Stomach (tissue), 19 donors: ENCODE data around the gene NINJ2. TPM values are rescaled to one million over a fixed set of nuclear protein-coding genes. Genes with fewer than 3 reads are reported as not detected.
"Not testable (repeated sequence)": the region's sequence is repeated elsewhere in the genome, so short reads cannot be mapped to it uniquely, and the experiment has no call there.

Experiments
- DNase-seq, 2 donors: peaks; one replicate each; pipeline versions ENCODE4 v3.0.0 to v3.0.0-alpha.2; 2013 to 2019
- H3K27ac ChIP-seq, 5 donors: fragments of 200-600 bp in 4 of 5; sonication (generic) in 4 of 5; one replicate each; pipeline ENCODE4 v1.5.1; 2013 to 2019; ENCODE audit warnings: mild to moderate bottlenecking in 1 of 5, moderate library complexity in 1 of 5
- H3K27me3 ChIP-seq, 3 donors: fragments of 200-600 bp; sonication (generic); one replicate each; pipeline ENCODE4 v1.5.1; 2017 to 2019; ENCODE audit warnings: mixed run types in 1 of 3
- H3K36me3 ChIP-seq, 4 donors: fragments of 200-600 bp; sonication (generic); 1 replicate in 3 of 4; 2 replicates in 1 of 4; pipeline ENCODE4 v1.5.1; 2016 to 2019
- H3K4me1 ChIP-seq, 4 donors: fragments of 200-600 bp; sonication (generic); one replicate each; pipeline ENCODE4 v1.5.1; 2016 to 2019
- H3K4me3 ChIP-seq, 4 donors: fragments of 200-600 bp; sonication (generic) in 3 of 4; one replicate each; pipeline ENCODE4 v1.5.1; 2016 to 2019; ENCODE audit warnings: mild to moderate bottlenecking in 1 of 4
- H3K9me3 ChIP-seq, 4 donors: fragments of 200-600 bp; sonication (generic); one replicate each; pipeline ENCODE4 v1.5.1; 2016 to 2019
- EP300 ChIP-seq: sonication (generic); formaldehyde crosslinking; IDR thresholded peaks from one replicate; pipeline ENCODE4 v1.6.1; 2017; ENCODE audit warnings: antibody characterized with exemption
- POLR2A ChIP-seq, 4 donors: fragments of 450-650 bp; IDR thresholded peaks; one replicate each; pipeline ENCODE4 v1.6.1; 2016; ENCODE audit warnings: antibody characterized with exemption in 4 of 4, control low read depth in 2 of 4, mild to moderate bottlenecking in 1 of 4, moderate library complexity in 1 of 4
- POLR2AphosphoS5 ChIP-seq, 3 donors: sonication (generic); formaldehyde crosslinking; IDR thresholded peaks; one replicate each; pipeline ENCODE4 v1.6.1; 2016; ENCODE audit warnings: antibody characterized with exemption in 3 of 3
- WGBS, 5 donors: extraction: QIAGEN DNeasy Blood & Tissue Kit in 3 of 5; methylation state at CpG; one replicate each; pipeline versions ENCODE4 v1.1.5 to v1.1.7; 2013 to 2018; 5-methylcytosine and 5-hydroxymethylcytosine counted together
- intact Hi-C: fragments of 100-400 bp; cut with DNase I; formaldehyde crosslinking; loops from one replicate; pipeline ENCODE4 v1.15.1; 2023; ENCODE audit warnings: low total_unique reads
- long read RNA-seq, 10 donors: transcript quantifications; one replicate each; lab custom pipeline, GENCODE V29; 2026
- polyA plus RNA-seq, 3 donors: library from polyadenylated mRNA; stranded (reverse); fragments of 200-250 nt; gene quantifications; one replicate each; pipeline ENCODE4 v1.2.3, GENCODE V29; 2013
- total RNA-seq, 5 donors: library from RNA; depleted of rRNA; stranded (reverse); fragments of >200 nt; gene quantifications; one replicate each; pipeline versions ENCODE4 v1.1.0 to v1.2.3, GENCODE V29; 2014 to 2016
- TF ChIP-seq, protein P1 (sequence below), 7 experiments: fragments of 450-650 bp in 4 of 7; fragments of 200-600 bp in 3 of 7; sonication (generic) in 3 of 7; IDR thresholded peaks; one replicate each; pipeline ENCODE4 v1.5.1; 2016 to 2019; ENCODE audit warnings: antibody characterized with exemption in 7 of 7, control low read depth in 2 of 7, mild to moderate bottlenecking in 1 of 7
- donor health status: healthy with polysubstance abuse.
- donor health status: Bipolar disorder and iron deficiency.
- donor health status: healthy.

Gene NINJ2, protein sequence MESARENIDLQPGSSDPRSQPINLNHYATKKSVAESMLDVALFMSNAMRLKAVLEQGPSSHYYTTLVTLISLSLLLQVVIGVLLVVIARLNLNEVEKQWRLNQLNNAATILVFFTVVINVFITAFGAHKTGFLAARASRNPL
- total RNA-seq (10 to 100 TPM in 1 of 5 donors, 1 to 10 TPM in 1, not detected in 3; 2.2 to 26.2 TPM), polyA plus RNA-seq (1 to 10 TPM; 2.0 to 5.2 (median 5.0) TPM)
- long read RNA-seq, donor 1, result 0 reads
- long read RNA-seq, donor 2, partial matches to known transcripts, result 0 of 1 reads
- long read RNA-seq, donor 2, other reads (novel, unspliced or antisense), result 0 of 1 reads
- long read RNA-seq, donor 3, result 0 reads
- long read RNA-seq, donor 4, result 0 reads
- long read RNA-seq, donor 5, partial matches to known transcripts, result 0 of 1 reads
- long read RNA-seq, donor 5, other reads (novel, unspliced or antisense), result 0 of 1 reads
- long read RNA-seq, donor 6, partial matches to known transcripts, result 0 of 1 reads
- long read RNA-seq, donor 6, other reads (novel, unspliced or antisense), result 0 of 1 reads
- long read RNA-seq, donor 7, result 0 reads
- long read RNA-seq, donor 8, result 0 reads
- long read RNA-seq, donor 9, result 0 reads
- long read RNA-seq, donor 10, result 0 reads

DNA sequence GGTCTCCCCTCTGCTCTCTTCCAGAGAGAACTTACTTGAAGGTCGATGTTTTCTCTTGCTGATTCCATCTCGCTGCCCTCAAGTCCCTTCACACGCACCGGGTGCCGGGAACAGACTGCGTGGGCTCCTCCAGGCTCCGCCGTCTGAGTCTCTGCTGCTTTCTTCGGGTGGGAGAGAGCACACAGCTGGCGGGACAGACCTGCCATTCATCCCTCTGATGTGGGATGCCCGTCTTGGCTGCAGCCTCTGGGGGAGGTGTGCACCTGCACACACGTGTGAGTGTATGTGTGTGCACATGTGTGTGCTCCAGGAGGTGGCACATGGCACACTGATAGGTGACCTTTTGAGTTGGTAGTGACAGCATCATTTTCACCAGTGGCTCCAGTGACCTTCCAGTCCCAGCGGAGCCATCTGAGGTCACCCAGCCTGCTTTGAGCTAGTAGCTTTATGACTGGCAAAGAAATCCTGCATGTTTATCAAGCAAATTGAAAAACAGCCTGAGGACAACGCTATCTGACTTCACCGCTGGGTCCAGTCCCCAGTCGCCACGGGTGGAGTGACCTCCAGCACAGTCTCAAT lies at the start of gene NINJ2:
Gene NINJ2, minus strand, starts transcription at position 153 of the 579 bp plus-strand sequence. Its CDS starts 85 bp downstream, at position 68.
- H3K27ac ChIP-seq, result peak within 1 kb of the TSS in 3 of 5 donors; percentile 10 to 55 (median 15)
- H3K9me3 ChIP-seq, result no peaks in the 10 kb centered on the region
- TF ChIP-seq POLR2AphosphoS5 (IDR thresholded peaks at IDR 0.05) (no peak), POLR2A (IDR thresholded peaks at IDR 0.05) (no peak), EP300 (no peak)
- TF ChIP-seq, protein P1, sequence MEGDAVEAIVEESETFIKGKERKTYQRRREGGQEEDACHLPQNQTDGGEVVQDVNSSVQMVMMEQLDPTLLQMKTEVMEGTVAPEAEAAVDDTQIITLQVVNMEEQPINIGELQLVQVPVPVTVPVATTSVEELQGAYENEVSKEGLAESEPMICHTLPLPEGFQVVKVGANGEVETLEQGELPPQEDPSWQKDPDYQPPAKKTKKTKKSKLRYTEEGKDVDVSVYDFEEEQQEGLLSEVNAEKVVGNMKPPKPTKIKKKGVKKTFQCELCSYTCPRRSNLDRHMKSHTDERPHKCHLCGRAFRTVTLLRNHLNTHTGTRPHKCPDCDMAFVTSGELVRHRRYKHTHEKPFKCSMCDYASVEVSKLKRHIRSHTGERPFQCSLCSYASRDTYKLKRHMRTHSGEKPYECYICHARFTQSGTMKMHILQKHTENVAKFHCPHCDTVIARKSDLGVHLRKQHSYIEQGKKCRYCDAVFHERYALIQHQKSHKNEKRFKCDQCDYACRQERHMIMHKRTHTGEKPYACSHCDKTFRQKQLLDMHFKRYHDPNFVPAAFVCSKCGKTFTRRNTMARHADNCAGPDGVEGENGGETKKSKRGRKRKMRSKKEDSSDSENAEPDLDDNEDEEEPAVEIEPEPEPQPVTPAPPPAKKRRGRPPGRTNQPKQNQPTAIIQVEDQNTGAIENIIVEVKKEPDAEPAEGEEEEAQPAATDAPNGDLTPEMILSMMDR (IDR thresholded peaks at IDR 0.05), result no peak
- no peaks in the 10 kb centered on the region for H3K36me3 ChIP-seq
- WGBS, 5 donors, result 51 to 64% (median 55%) methylated on average over 15 to 17 of the region's 17 CpGs
- intact Hi-C loops, result no loop called here
- peaks cover 0 to 5% (median 0%) of the 10 kb centered on the region in 3 donors for H3K27me3 ChIP-seq
- peak in 1 of 2 donors; percentile 14 for DNase-seq
- H3K4me3 ChIP-seq, result peak within 1 kb of the TSS in 1 of 4 donors; percentile 5
- peaks cover 0 to 25% (median 3%) of the 10 kb centered on the region in 4 donors for H3K4me1 ChIP-seq

DNA sequence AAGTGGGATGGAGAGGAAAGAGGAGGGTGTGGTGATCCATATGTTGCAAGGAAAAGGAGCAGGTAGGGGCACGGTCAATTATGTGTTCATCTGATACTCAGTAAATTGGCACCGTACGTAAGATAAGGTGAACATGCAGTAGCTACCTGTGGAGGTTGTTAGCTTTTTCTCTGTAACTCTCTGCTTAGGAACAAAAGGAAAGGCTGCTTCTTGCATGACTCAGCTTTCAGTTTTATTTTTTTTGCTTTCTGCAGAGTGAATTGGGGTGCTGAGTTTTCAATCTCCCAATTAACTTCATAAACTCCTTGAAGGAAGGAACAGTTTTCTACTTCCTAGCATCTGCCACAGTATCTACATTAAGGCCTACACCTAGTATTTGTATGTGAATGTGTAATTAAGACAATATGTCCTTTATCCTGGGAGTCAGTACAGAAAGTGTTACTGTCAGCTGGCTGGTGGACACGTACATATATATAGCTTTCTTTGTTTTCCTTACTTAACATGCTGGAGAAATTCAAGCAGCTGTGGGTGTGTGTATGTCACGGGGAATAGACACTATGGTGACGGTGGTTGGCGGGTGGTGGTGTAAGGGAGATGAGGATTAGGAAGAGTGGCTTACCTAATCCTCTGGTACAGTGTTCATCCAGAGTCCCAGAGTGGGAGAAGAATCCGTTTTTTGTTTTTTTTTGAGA lies 49.1 kb upstream of the NINJ2 start:
- TF ChIP-seq POLR2A (IDR thresholded peaks at IDR 0.05) (no peak), EP300 (no peak), POLR2AphosphoS5 (IDR thresholded peaks at IDR 0.05) (no peak)
- TF ChIP-seq, protein P1 (IDR thresholded peaks at IDR 0.05), result no peak
- Histone ChIP-seq H3K27me3 (no peaks in the 10 kb centered on the region), H3K9me3 (no peaks in the 10 kb centered on the region), H3K4me1 (peaks cover 0 to 8% (median 3%) of the 10 kb centered on the region in 4 donors), H3K27ac (peak overlapping the region in 2 of 5 donors; percentile 2 to 45), H3K4me3 (no peak overlapping the region), H3K36me3 (no peaks in the 10 kb centered on the region)
- peak in 1 of 2 donors; percentile 35 for DNase-seq
- WGBS, 5 donors, result 40 to 56% (median 47%) methylated on average over 8 of the region's 8 CpGs
- intact Hi-C loops, result no loop called here

DNA sequence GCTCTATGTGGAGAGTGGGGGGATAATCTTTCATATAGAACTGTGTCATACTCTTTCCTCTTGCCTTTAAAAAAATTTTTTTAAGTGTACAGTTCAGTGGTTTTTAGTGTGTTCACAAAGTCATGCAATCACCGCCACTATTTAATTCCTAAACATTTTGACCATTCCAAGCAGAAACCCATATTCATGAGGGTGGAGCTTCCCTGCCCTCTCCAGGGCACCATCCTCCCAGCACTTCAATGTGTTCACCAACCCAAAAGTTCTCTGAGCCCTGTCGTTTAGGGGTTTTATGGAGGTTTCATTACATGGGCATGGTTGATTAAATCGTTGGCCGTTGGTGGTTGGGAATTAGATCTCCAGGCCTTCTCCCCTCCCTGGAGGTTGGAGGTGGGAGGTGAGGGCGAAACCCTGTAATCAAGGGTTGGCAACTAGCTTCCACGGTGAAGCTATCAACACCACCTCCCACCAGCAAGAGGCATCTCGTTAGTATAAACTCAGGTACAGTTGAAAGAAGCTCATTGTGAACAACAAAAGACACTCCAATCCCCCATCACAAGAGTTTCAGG lies 46.3 kb upstream of the NINJ2 start:
- H3K9me3 ChIP-seq, result no peaks in the 10 kb centered on the region
- H3K27ac ChIP-seq, result no peak overlapping the region
- H3K27me3 ChIP-seq, result no peaks in the 10 kb centered on the region
- no peak for DNase-seq
- H3K4me1 ChIP-seq, result peaks cover 0 to 8% (median 3%) of the 10 kb centered on the region in 4 donors
- no peaks in the 10 kb centered on the region for H3K36me3 ChIP-seq
- H3K4me3 ChIP-seq, result no peak overlapping the region
- TF ChIP-seq POLR2AphosphoS5 (IDR thresholded peaks at IDR 0.05) (no peak), POLR2A (IDR thresholded peaks at IDR 0.05) (no peak), EP300 (no peak)
- TF ChIP-seq, protein P1 (IDR thresholded peaks at IDR 0.05), result no peak
- intact Hi-C loops, result no loop called here
- 88 to 93% (median 90%) methylated on average over 7 of the region's 7 CpGs for WGBS, 5 donors

DNA sequence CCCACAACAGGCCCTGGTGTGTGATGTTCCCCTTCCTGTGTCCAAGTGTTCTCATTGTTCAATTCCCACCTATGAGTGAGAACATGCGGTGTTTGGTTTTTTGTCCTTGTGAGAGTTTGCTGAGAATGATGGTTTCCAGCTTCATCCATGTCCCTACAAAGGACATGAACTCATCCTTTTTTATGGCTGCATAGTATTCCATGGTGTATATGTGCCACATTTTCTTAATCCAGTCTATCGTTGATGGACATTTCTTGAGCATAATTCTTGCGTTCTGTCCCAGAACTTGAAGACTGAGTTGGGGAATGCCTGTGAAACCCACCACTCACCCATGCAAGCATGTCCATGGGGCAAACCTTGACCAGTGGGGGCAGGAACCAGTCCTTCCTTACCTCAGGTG lies 44.8 kb upstream of the NINJ2 start:
- H3K4me3 ChIP-seq, H3K36me3 ChIP-seq, DNase-seq, H3K4me1 ChIP-seq, H3K9me3 ChIP-seq, H3K27ac ChIP-seq, H3K27me3 ChIP-seq, intact Hi-C loops: not testable (repeated sequence)
- 67 to 86% (median 78%) methylated on average over 2 to 3 of the region's 3 CpGs for WGBS, 5 donors
